D721Med (cell line): Measurements from ENCODE around the gene LGR6.

Source experiments
- DNase-seq: peaks from one replicate; pipeline ENCODE4 v3.0.0; 2011; ENCODE audit warnings: low spot score; ENCODE audit not compliant: insufficient read length
- FAIRE-seq: peaks from 2 replicates; lab custom pipeline; 2011; peaks lifted over from hg19 to GRCh38; lab: Jason Lieb, UNC
- CTCF ChIP-seq: IDR thresholded peaks from 2 replicates; pipeline ENCODE4 v1.5.1; 2012; ENCODE audit warnings: mild to moderate bottlenecking, control low read depth; ENCODE audit not compliant: insufficient read depth; ENCODE audit errors: missing control alignments

LGR6 gene

GRCh38 chr1:202247837-202248795 lies 54.5 kb downstream of the LGR6 start:
- FAIRE-seq (no peak), DNase-seq (no peak)
- no peak for TF ChIP-seq CTCF

GRCh38 chr1:202248861-202249260 lies 55.3 kb downstream of the LGR6 start:
- no peak for DNase-seq
- TF ChIP-seq CTCF, result no peak
- FAIRE-seq, result no peak

- no peak for TF ChIP-seq CTCF
- FAIRE-seq, result no peak
- DNase-seq, result no peak
These were observed 55.8 kb downstream of the LGR6 start for GRCh38 chr1:202249436-202249835.

- DNase-seq, result no peak
- no peak for FAIRE-seq
- TF ChIP-seq CTCF, result no peak
These were observed 56.2 kb downstream of the LGR6 start for GRCh38 chr1:202249846-202250245.

GRCh38 chr1:202250982-202251381 lies 57.4 kb downstream of the LGR6 start:
- no peak for TF ChIP-seq CTCF
- no peak for DNase-seq
- FAIRE-seq, result no peak

- TF ChIP-seq CTCF, result no peak
- FAIRE-seq (no peak), DNase-seq (no peak)
These were observed 58.0 kb downstream of the LGR6 start for GRCh38 chr1:202251424-202252256.
